HepG2 (cell line): Measurements from ENCODE around the gene ERBB4. TPM values are rescaled to one million over a fixed set of nuclear protein-coding genes. Genes with fewer than 3 reads are reported as not detected.

ENCODE experiments used
- ATAC-seq: fragments of 200-7000 bp; cut with Tn5 transposase; 3 replicates; pipeline ENCODE4 v1.9.1; 2020; ENCODE audit warnings: mild to moderate bottlenecking, moderate library complexity
- BruUV-seq: library from RNA; stranded (reverse); fragments of 400-500 nt; replicated peaks from 2 replicates; lab custom pipeline; 2021; lab: Mats Ljungman, UMichigan
- CTCF ChIA-PET: fragments of 300-600 bp; formaldehyde crosslinking; extraction: SDS; loops from one replicate; lab custom pipeline; 2021; ENCODE audit warnings: low total read pairs, inconsistent platforms, low intra/inter-chr PET ratio; lab: Yijun Ruan, JAX
- POLR2A ChIA-PET: fragments of 350-600 bp; sonication (Branson Sonifier 250); formaldehyde crosslinking; loops from one replicate; lab custom pipeline; 2020; ENCODE audit warnings: antibody characterized with exemption, inconsistent platforms; lab: Yijun Ruan, JAX
- DNase-seq: peaks from one replicate; pipeline ENCODE4 v3.0.0-alpha.2; 2015; ENCODE audit warnings: low spot score
- FAIRE-seq: peaks from 3 replicates; lab custom pipeline; 2011; peaks lifted over from hg19 to GRCh38; lab: Jason Lieb, UNC
- H2AFZ ChIP-seq: one replicate; pipeline ENCODE4 v1.6.1; 2011; ENCODE audit warnings: low read length, inconsistent platforms
- H3K27ac ChIP-seq: fragments of 300-600 bp; 3 replicates; pipeline ENCODE4 v1.8.0; 2011; ENCODE audit warnings: mixed run types, mild to moderate bottlenecking, mixed read lengths, low read length, inconsistent platforms; ENCODE audit not compliant: insufficient read depth; ENCODE audit errors: extremely low read length
- H3K27me3 ChIP-seq, 2 experiments: fragments of 200-600 bp in 1 of 2; 2 replicates in 1 of 2; 3 replicates in 1 of 2; pipeline versions ENCODE4 v1.6.0 to v1.8.0; 2011; ENCODE audit warnings: low read length in 2 of 2, mild to moderate bottlenecking in 2 of 2, moderate library complexity in 2 of 2, inconsistent platforms in 1 of 2; ENCODE audit not compliant: insufficient read depth in 2 of 2, control insufficient read depth in 1 of 2
- H3K36me3 ChIP-seq, 2 experiments: fragments of 200-600 bp in 1 of 2; replicated peaks in 1 of 2; 2 replicates in 1 of 2; 3 replicates in 1 of 2; pipeline versions ENCODE4 v1.5.1 to v1.8.0; 2011; ENCODE audit warnings: low read length in 2 of 2, inconsistent platforms in 1 of 2; ENCODE audit not compliant: insufficient read depth in 2 of 2, control insufficient read depth in 1 of 2
- H3K4me1 ChIP-seq: 2 replicates; pipeline ENCODE4 v1.5.1; 2012; ENCODE audit warnings: low read length, inconsistent platforms; ENCODE audit not compliant: insufficient read depth
- H3K4me2 ChIP-seq: 2 replicates; pipeline ENCODE4 v1.6.0; 2011; ENCODE audit warnings: low read depth, low read length, inconsistent platforms
- H3K4me3 ChIP-seq, 3 experiments: fragments of 200-600 bp in 1 of 3; sonication (generic), shearing (Covaris generic) in 1 of 3; replicated peaks in 1 of 3; 2 replicates each; pipeline ENCODE4 v1.5.1; 2011 to 2016; ENCODE audit warnings: low read length in 3 of 3, inconsistent platforms in 2 of 3, low read depth in 2 of 3, mild to moderate bottlenecking in 2 of 3, control low read depth in 1 of 3, mixed read lengths in 1 of 3; ENCODE audit not compliant: insufficient read depth in 1 of 3
- H3K79me2 ChIP-seq: one replicate; pipeline ENCODE4 v1.6.1; 2011; ENCODE audit warnings: low read length, inconsistent platforms; ENCODE audit not compliant: insufficient read depth
- H3K9ac ChIP-seq: 2 replicates; pipeline ENCODE4 v1.6.0; 2011; ENCODE audit warnings: mild to moderate bottlenecking, low read depth, low read length, inconsistent platforms; ENCODE audit not compliant: insufficient read depth
- H3K9me3 ChIP-seq: 2 replicates; pipeline ENCODE4 v1.5.1; 2012; ENCODE audit warnings: mild to moderate bottlenecking, low read length
- H4K20me1 ChIP-seq: 2 replicates; pipeline ENCODE4 v1.6.0; 2011; ENCODE audit warnings: inconsistent platforms, mild to moderate bottlenecking, low read length, moderate library complexity; ENCODE audit not compliant: insufficient read depth
- GABPA ChIP-seq, 2 experiments: IDR thresholded peaks; 2 replicates each; pipeline ENCODE4 v1.6.1; 2011 to 2016; ENCODE audit warnings: low read depth in 2 of 2, low read length in 1 of 2, missing biosample characterization in 1 of 2, missing genetic modification characterization in 1 of 2
- MED8 ChIP-seq: sonication (generic); formaldehyde crosslinking; IDR thresholded peaks from 2 replicates; pipeline ENCODE4 v1.8.1; 2023; ENCODE audit warnings: mild to moderate bottlenecking, missing genetic modification reagents; ENCODE audit not compliant: insufficient replicate concordance
- MTA3 ChIP-seq: sonication (generic); formaldehyde crosslinking; IDR thresholded peaks from 2 replicates; pipeline ENCODE4 v1.4.0; 2020; ENCODE audit warnings: missing genetic modification reagents
- NR2F6 ChIP-seq, 2 experiments: IDR thresholded peaks; 2 replicates each; pipeline ENCODE4 v1.6.1; 2016; ENCODE audit warnings: antibody characterized with exemption in 1 of 2, mild to moderate bottlenecking in 1 of 2
- POLR2A ChIP-seq, 2 experiments: IDR thresholded peaks; 2 replicates each; pipeline ENCODE4 v1.6.1; 2011; ENCODE audit warnings: low read depth in 2 of 2, low read length in 2 of 2, mild to moderate bottlenecking in 1 of 2, moderate library complexity in 1 of 2; ENCODE audit not compliant: insufficient read depth in 1 of 2
- PRPF4 ChIP-seq: fragments of 200-400 bp; formaldehyde crosslinking; IDR thresholded peaks from 2 replicates; pipeline ENCODE4 v1.6.1; 2016; ENCODE audit warnings: low read length, low read depth; ENCODE audit not compliant: poor library complexity, severe bottlenecking
- SKI ChIP-seq: fragments of 450-650 bp; IDR thresholded peaks from one replicate; pipeline ENCODE4 v1.6.1; 2018; ENCODE audit warnings: mild to moderate bottlenecking; ENCODE audit not compliant: partially characterized antibody
- YY1 ChIP-seq: IDR thresholded peaks from 2 replicates; pipeline ENCODE4 v1.6.1; 2011; ENCODE audit warnings: low read length, low read depth, moderate library complexity, mild to moderate bottlenecking; ENCODE audit not compliant: insufficient read depth, insufficient replicate concordance
- ZKSCAN1 ChIP-seq: fragments of 150-350 bp; IDR thresholded peaks from 2 replicates; pipeline ENCODE4 v1.6.1; 2014; ENCODE audit warnings: low read length
- ZNF484 ChIP-seq: sonication (generic); formaldehyde crosslinking; IDR thresholded peaks from 2 replicates; pipeline ENCODE4 v1.5.1; 2020; ENCODE audit warnings: mild to moderate bottlenecking, low read depth, missing genetic modification reagents, borderline replicate concordance
- ZNF605 ChIP-seq: sonication (generic); formaldehyde crosslinking; IDR thresholded peaks from 2 replicates; pipeline ENCODE4 v1.8.0; 2022; ENCODE audit warnings: mild to moderate bottlenecking, missing genetic modification reagents
- ZNF670 ChIP-seq: sonication (generic); formaldehyde crosslinking; IDR thresholded peaks from 2 replicates; pipeline ENCODE4 v1.8.0; 2022; ENCODE audit warnings: mild to moderate bottlenecking, missing genetic modification reagents, borderline replicate concordance
- ZNF878 ChIP-seq: sonication (generic); formaldehyde crosslinking; IDR thresholded peaks from 2 replicates; pipeline ENCODE4 v1.8.1; 2023; ENCODE audit warnings: mild to moderate bottlenecking, missing genetic modification reagents, moderate library complexity
- in situ Hi-C: cut with HindIII; loops from 2 replicates; pipeline ENCODE4 v1.10.0; 2017; ENCODE audit warnings: low pct_unique_long_range_greater_than_20kb; ENCODE audit not compliant: extremely low pct_ligation_motif_present
- intact Hi-C: fragments of 100-400 bp; cut with micrococcal nuclease; formaldehyde crosslinking; loops from one replicate; pipeline ENCODE4 v1.10.0; 2022; ENCODE audit not compliant: unreplicated experiment
- polyA plus RNA-seq, 8 experiments: library from polyadenylated mRNA; depleted of rRNA in 3 of 8; stranded (reverse) in 7 of 8; unstranded in 1 of 8; fragments of >200 nt; fragmentation: Illumina TruSeq in 4 of 8; extraction: Trizol in 4 of 8; gene quantifications; 2 replicates each; pipeline versions ENCODE4 v1.2.1 to v1.2.3, GENCODE V29; 2011 to 2016; ENCODE audit warnings: low read depth in 4 of 8, missing spikeins in 1 of 8, mixed read lengths in 1 of 8; ENCODE audit not compliant: insufficient read depth in 1 of 8
- total RNA-seq, 5 experiments: library from RNA; depleted of rRNA; stranded (reverse); fragments of >200 nt; fragmentation: Illumina TruSeq; extraction: Trizol; gene quantifications; 2 replicates each; pipeline ENCODE4 v1.2.3, GENCODE V29; 2016; ENCODE audit warnings: low read depth in 1 of 5
- TF ChIP-seq, protein P1 (sequence below): sonication (generic); formaldehyde crosslinking; IDR thresholded peaks from 2 replicates; pipeline ENCODE4 v1.8.0; 2022; ENCODE audit warnings: missing genetic modification reagents, mild to moderate bottlenecking, borderline replicate concordance
- TF ChIP-seq, protein P2 (sequence below): sonication (generic); formaldehyde crosslinking; IDR thresholded peaks from 2 replicates; pipeline ENCODE4 v1.5.0; 2020; ENCODE audit warnings: mild to moderate bottlenecking, missing genetic modification reagents
- TF ChIP-seq, protein P3 (sequence below): sonication (generic); formaldehyde crosslinking; IDR thresholded peaks from 2 replicates; pipeline ENCODE4 v1.8.1; 2023; ENCODE audit warnings: mild to moderate bottlenecking, inconsistent platforms, moderate library complexity, missing genetic modification reagents, borderline replicate concordance
- TF ChIP-seq, protein P4 (sequence below): IDR thresholded peaks from 2 replicates; pipeline ENCODE4 v1.4.0; 2020; ENCODE audit warnings: mild to moderate bottlenecking, missing genetic modification reagents

ERBB4 gene
- total and polyA plus RNA-seq, 2 of the 13 experiments (the other 11 are each of a cell fraction or from before 2014, with no cell fraction given), result not detected

- H3K9ac ChIP-seq, result no peak overlapping the region
- no peaks in the 10 kb centered on the region for H3K9me3 ChIP-seq
- DNase-seq, result no peak
- intact Hi-C loops, result no loop called here
- in situ Hi-C loops, result no loop called here
- no TSS peak for BruUV-seq
- H3K36me3 ChIP-seq, result no peaks in the 10 kb centered on the region
- H3K4me3 ChIP-seq, result no peak overlapping the region
- no peak overlapping the region for H3K4me2 ChIP-seq
- no peak for ATAC-seq
- H3K4me1 ChIP-seq, result no peaks in the 10 kb centered on the region
- no peaks in the 10 kb centered on the region for H4K20me1 ChIP-seq
- no peaks in the 10 kb centered on the region for H3K27me3 ChIP-seq
- no peaks in the 10 kb centered on the region for H3K79me2 ChIP-seq
- CTCF ChIA-PET, result no interaction called here
- no peak overlapping the region for H2AFZ ChIP-seq
- POLR2A ChIA-PET, result no interaction called here
- no peak overlapping the region for H3K27ac ChIP-seq
- FAIRE-seq, result no peak
- TF ChIP-seq ZNF484 (no peak), ZNF605 (CRISPR knock-in tag) (no peak), ZNF878 (CRISPR knock-in tag) (no peak), MTA3 (CRISPR knock-in tag) (no peak), POLR2A (IDR thresholded peaks at IDR 0.05; ENCODE audit: insufficient read depth in 1 of 2, low read depth in 2 of 2, low read length in 2 of 2) (no peak), SKI (no peak), GABPA (IDR thresholded peaks at IDR 0.05; ENCODE audit: low read depth, low read length) (no peak), GABPA (CRISPR knock-in tag; IDR thresholded peaks at IDR 0.05; ENCODE audit: low read depth) (no peak), PRPF4 (no peak), ZNF670 (no peak), ZKSCAN1 (no peak), MED8 (CRISPR knock-in tag) (no peak), NR2F6 (IDR thresholded peaks at IDR 0.05) (no peak), NR2F6 (CRISPR knock-in tag; IDR thresholded peaks at IDR 0.05) (no peak), YY1 (no peak)
- TF ChIP-seq, protein P1, sequence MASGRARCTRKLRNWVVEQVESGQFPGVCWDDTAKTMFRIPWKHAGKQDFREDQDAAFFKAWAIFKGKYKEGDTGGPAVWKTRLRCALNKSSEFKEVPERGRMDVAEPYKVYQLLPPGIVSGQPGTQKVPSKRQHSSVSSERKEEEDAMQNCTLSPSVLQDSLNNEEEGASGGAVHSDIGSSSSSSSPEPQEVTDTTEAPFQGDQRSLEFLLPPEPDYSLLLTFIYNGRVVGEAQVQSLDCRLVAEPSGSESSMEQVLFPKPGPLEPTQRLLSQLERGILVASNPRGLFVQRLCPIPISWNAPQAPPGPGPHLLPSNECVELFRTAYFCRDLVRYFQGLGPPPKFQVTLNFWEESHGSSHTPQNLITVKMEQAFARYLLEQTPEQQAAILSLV (CRISPR knock-in tag), result no peak
- TF ChIP-seq, protein P2, sequence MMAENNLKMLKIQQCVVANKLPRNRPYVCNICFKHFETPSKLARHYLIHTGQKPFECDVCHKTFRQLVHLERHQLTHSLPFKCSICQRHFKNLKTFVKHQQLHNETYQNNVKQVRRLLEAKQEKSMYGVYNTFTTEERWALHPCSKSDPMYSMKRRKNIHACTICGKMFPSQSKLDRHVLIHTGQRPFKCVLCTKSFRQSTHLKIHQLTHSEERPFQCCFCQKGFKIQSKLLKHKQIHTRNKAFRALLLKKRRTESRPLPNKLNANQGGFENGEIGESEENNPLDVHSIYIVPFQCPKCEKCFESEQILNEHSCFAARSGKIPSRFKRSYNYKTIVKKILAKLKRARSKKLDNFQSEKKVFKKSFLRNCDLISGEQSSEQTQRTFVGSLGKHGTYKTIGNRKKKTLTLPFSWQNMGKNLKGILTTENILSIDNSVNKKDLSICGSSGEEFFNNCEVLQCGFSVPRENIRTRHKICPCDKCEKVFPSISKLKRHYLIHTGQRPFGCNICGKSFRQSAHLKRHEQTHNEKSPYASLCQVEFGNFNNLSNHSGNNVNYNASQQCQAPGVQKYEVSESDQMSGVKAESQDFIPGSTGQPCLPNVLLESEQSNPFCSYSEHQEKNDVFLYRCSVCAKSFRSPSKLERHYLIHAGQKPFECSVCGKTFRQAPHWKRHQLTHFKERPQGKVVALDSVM, result no peak
- TF ChIP-seq, protein P3, sequence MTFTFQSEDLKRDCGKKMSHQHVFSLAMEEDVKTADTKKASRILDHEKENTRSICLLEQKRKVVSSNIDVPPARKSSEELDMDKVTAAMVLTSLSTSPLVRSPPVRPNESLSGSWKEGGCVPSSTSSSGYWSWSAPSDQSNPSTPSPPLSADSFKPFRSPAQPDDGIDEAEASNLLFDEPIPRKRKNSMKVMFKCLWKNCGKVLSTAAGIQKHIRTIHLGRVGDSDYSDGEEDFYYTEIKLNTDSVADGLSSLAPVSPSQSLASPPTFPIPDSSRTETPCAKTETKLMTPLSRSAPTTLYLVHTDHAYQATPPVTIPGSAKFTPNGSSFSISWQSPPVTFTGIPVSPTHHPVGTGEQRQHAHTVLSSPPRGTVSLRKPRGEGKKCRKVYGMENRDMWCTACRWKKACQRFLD (CRISPR knock-in tag), result no peak
- TF ChIP-seq, protein P4, sequence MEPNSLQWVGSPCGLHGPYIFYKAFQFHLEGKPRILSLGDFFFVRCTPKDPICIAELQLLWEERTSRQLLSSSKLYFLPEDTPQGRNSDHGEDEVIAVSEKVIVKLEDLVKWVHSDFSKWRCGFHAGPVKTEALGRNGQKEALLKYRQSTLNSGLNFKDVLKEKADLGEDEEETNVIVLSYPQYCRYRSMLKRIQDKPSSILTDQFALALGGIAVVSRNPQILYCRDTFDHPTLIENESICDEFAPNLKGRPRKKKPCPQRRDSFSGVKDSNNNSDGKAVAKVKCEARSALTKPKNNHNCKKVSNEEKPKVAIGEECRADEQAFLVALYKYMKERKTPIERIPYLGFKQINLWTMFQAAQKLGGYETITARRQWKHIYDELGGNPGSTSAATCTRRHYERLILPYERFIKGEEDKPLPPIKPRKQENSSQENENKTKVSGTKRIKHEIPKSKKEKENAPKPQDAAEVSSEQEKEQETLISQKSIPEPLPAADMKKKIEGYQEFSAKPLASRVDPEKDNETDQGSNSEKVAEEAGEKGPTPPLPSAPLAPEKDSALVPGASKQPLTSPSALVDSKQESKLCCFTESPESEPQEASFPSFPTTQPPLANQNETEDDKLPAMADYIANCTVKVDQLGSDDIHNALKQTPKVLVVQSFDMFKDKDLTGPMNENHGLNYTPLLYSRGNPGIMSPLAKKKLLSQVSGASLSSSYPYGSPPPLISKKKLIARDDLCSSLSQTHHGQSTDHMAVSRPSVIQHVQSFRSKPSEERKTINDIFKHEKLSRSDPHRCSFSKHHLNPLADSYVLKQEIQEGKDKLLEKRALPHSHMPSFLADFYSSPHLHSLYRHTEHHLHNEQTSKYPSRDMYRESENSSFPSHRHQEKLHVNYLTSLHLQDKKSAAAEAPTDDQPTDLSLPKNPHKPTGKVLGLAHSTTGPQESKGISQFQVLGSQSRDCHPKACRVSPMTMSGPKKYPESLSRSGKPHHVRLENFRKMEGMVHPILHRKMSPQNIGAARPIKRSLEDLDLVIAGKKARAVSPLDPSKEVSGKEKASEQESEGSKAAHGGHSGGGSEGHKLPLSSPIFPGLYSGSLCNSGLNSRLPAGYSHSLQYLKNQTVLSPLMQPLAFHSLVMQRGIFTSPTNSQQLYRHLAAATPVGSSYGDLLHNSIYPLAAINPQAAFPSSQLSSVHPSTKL (CRISPR knock-in tag), result no peak
These were observed 344.2 kb downstream of the ERBB4 start for GRCh38 chr2:212194396-212194795.
